ENCODE results near the gene KRT23.

KRT23 gene

GRCh38 chr17:40905370-40905769, 32.1 kb downstream of the KRT23 start:
- no peak for DNase-seq

- peak; percentile 72 for DNase-seq
These were observed 34.2 kb downstream of the KRT23 start for GRCh38 chr17:40903129-40903847.

- DNase-seq, result no peak
These were observed 34.9 kb downstream of the KRT23 start for GRCh38 chr17:40902498-40902897.

GRCh38 chr17:40901981-40902474, 35.4 kb downstream of the KRT23 start:
- DNase-seq, result no peak

GRCh38 chr17:40900809-40901356, 36.6 kb downstream of the KRT23 start:
- no peak for DNase-seq

GRCh38 chr17:40896916-40897455, 40.5 kb downstream of the KRT23 start:
- no peak for DNase-seq

GRCh38 chr17:40895106-40895730, 42.2 kb downstream of the KRT23 start:
- DNase-seq, result no peak

GRCh38 chr17:40888196-40888720, 49.2 kb downstream of the KRT23 start:
- no peak for DNase-seq

GRCh38 chr17:40886090-40886489, 51.4 kb downstream of the KRT23 start:
- no peak for DNase-seq

- DNase-seq, result no peak
These were observed 52.5 kb downstream of the KRT23 start, which contains the start of gene KRT20 for GRCh38 chr17:40884708-40885512. Gene KRT20, minus strand, starts transcription at chr17:40885242. Its CDS starts 57 bp downstream, at chr17:40885185.

- DNase-seq, result no peak
These were observed 53.7 kb downstream of the KRT23 start for GRCh38 chr17:40883626-40884334.

- DNase-seq, result no peak
These were observed 54.4 kb downstream of the KRT23 start for GRCh38 chr17:40883031-40883430.

- DNase-seq, result no peak
These were observed 58.4 kb downstream of the KRT23 start for GRCh38 chr17:40879026-40879425.

- no peak for DNase-seq
These were observed 59.4 kb downstream of the KRT23 start for GRCh38 chr17:40878044-40878443.

GRCh38 chr17:40873801-40874200, 63.6 kb downstream of the KRT23 start:
- DNase-seq, result no peak

GRCh38 chr17:40873255-40873654, 64.2 kb downstream of the KRT23 start:
- DNase-seq, result no peak
